Measurements from ENCODE around the gene EHBP1. TPM values are rescaled to one million over a fixed set of nuclear protein-coding genes. Genes with fewer than 3 reads are reported as not detected.
A peak's percentile ranks its signal among the peaks of the same experiment; 100 is the strongest.

Gene EHBP1
- total and polyA plus RNA-seq, 2 experiments from 2014 or later, result 27.2 to 47.9 TPM

DNA sequence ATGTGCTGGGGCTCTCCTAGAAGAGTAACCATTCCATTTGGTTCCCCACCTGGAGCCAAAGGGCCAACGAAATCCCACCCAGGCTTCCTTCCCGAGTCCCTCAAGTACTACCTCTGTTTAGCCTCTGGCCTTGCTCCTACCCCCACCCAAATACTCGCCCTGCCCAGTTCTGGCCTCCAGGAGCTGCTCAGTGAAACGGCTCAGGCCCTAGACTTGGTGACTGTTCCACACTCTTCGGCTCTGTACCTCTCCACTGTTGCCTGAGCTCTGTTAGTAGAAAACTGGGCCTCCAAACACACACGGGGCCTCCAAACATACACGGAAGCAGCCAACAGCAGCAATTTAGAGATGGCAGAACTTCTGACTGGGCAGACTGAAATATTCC lies 349.3 kb downstream of the EHBP1 start:
- Histone ChIP-seq H4K20me1 (replicated peaks; ENCODE audit: insufficient read depth) (peaks cover 13% of the 10 kb centered on the region), H3K79me2 (replicated peaks; ENCODE audit: insufficient read depth) (no peaks in the 10 kb centered on the region), H2AFZ (no peak overlapping the region), H3K27ac (ENCODE audit: low read depth) (no peak overlapping the region), H3K4me1 (ENCODE audit: insufficient read depth) (peaks cover 60% of the 10 kb centered on the region), H3K36me3 (ENCODE audit: insufficient read depth) (no peaks in the 10 kb centered on the region), H3F3A (replicated peaks; ENCODE audit: low read depth) (peaks cover 40% of the 10 kb centered on the region), H3K9me2 (ENCODE audit: insufficient read depth) (no peaks in the 10 kb centered on the region), H3K4me3 (peak overlapping the region; percentile 89), H3K27me3 (ENCODE audit: insufficient read depth) (peaks cover 95% of the 10 kb centered on the region), H3K4me2 (peak overlapping the region; percentile 96)
- peaks cover 94% of the 10 kb centered on the region for H3K27me3 Mint-ChIP-seq (ENCODE audit: insufficient read depth, low read depth, poor library complexity)
- H3K36me3 Mint-ChIP-seq (ENCODE audit: low read depth), result peaks cover 10% of the 10 kb centered on the region; the same call in 2 of the 3 replicates
- ATAC-seq (no peak), DNase-seq (ENCODE audit: low spot score) (no peak)
- peaks cover 9% of the 10 kb centered on the region for H3K9me3 Mint-ChIP-seq
- TF ChIP-seq CREB1 (CRISPR knock-in tag; IDR thresholded peaks at IDR 0.05; ENCODE audit: low read depth), result no peak
- no peak for TF ChIP-seq JUNB (IDR thresholded peaks at IDR 0.05; ENCODE audit: unreplicated experiment)
- TF ChIP-seq STAT1 (IDR thresholded peaks at IDR 0.05; ENCODE audit: unreplicated experiment), result no peak
- no peak for TF ChIP-seq ZNF331 (CRISPR knock-in tag; IDR thresholded peaks at IDR 0.05; ENCODE audit: low read depth)
- no peak for TF ChIP-seq ZNF114 (CRISPR knock-in tag; IDR thresholded peaks at IDR 0.05)
- no peak for TF ChIP-seq NANOG (IDR thresholded peaks at IDR 0.05; ENCODE audit: borderline replicate concordance)
- no peak for TF ChIP-seq ZNF462 (CRISPR knock-in tag; IDR thresholded peaks at IDR 0.05)
- no peak for TF ChIP-seq CTCF (conservative IDR thresholded peaks at IDR 0.05; ENCODE audit: low read depth in 2 of 2)
- no peak for TF ChIP-seq ETS1 (IDR thresholded peaks at IDR 0.05)
- TF ChIP-seq REST (IDR thresholded peaks at IDR 0.05; ENCODE audit: unreplicated experiment), result no peak
- no peak for TF ChIP-seq EZH2 (IDR thresholded peaks at IDR 0.05; ENCODE audit: low read depth, unreplicated experiment)
- no peak for TF ChIP-seq EZH2phosphoT487 (IDR thresholded peaks at IDR 0.05; ENCODE audit: unreplicated experiment)
- TF ChIP-seq POLR2AphosphoS5 (IDR thresholded peaks at IDR 0.05; ENCODE audit: low read depth), result no peak
- peaks cover 60% of the 10 kb centered on the region for H3K4me1 Mint-ChIP-seq
- peak overlapping the region; percentile 70 for H3K4me3 Mint-ChIP-seq
- no peak overlapping the region for H3K27ac Mint-ChIP-seq

Data from GM23338 (cell line).